K562 (cell line): ENCODE data around the gene RNF17. TPM values are rescaled to one million over a fixed set of nuclear protein-coding genes. Genes with fewer than 3 reads are reported as not detected.

ENCODE experiments used
- BRF1 ChIP-seq: IDR thresholded peaks from 3 replicates; pipeline ENCODE4 v1.6.1; 2011; ENCODE audit warnings: borderline replicate concordance, mild to moderate bottlenecking; ENCODE audit not compliant: insufficient read length; ENCODE audit errors: extremely low read depth
- CREB5 ChIP-seq: fragments of 250-450 bp; sonication (Bioruptor Pico); IDR thresholded peaks from 2 replicates; pipeline ENCODE4 v1.5.0; 2020; ENCODE audit warnings: mild to moderate bottlenecking
- E2F4 ChIP-seq: sonication (generic); formaldehyde crosslinking; IDR thresholded peaks from 2 replicates; pipeline ENCODE4 v1.8.0; 2022; ENCODE audit warnings: mild to moderate bottlenecking, low read depth, missing genetic modification reagents
- ESRRA ChIP-seq: fragments of 450-650 bp; IDR thresholded peaks from 2 replicates; pipeline ENCODE4 v1.6.1; 2014; ENCODE audit warnings: low read depth, mild to moderate bottlenecking, moderate library complexity, borderline replicate concordance
- HDAC6 ChIP-seq: IDR thresholded peaks from 2 replicates; pipeline ENCODE4 v1.6.1; 2012; ENCODE audit warnings: low read depth, mild to moderate bottlenecking, control low read depth, inconsistent platforms, low read length, moderate library complexity
- NCOR1 ChIP-seq: fragments of 450-650 bp; IDR thresholded peaks from 2 replicates; pipeline ENCODE4 v1.6.1; 2016; ENCODE audit warnings: mild to moderate bottlenecking, moderate library complexity
- NR2C1 ChIP-seq, 2 experiments: fragments of 450-650 bp; IDR thresholded peaks; 2 replicates each; pipeline ENCODE4 v1.6.1; 2017; ENCODE audit warnings: mild to moderate bottlenecking in 2 of 2, antibody characterized with exemption in 1 of 2, inconsistent platforms in 1 of 2, missing compliant biosample characterization in 1 of 2, missing genetic modification characterization in 1 of 2
- POLR2B ChIP-seq: fragments of 450-650 bp; IDR thresholded peaks from 2 replicates; pipeline ENCODE4 v1.6.1; 2018; ENCODE audit warnings: low read depth; ENCODE audit not compliant: partially characterized antibody
- PRMT5 ChIP-seq: sonication (generic); formaldehyde crosslinking; IDR thresholded peaks from 2 replicates; pipeline ENCODE4 v1.5.0; 2020; ENCODE audit warnings: missing genetic modification reagents
- RBM14 ChIP-seq: fragments of 200-400 bp; formaldehyde crosslinking; IDR thresholded peaks from 2 replicates; pipeline ENCODE4 v1.6.1; 2018; ENCODE audit warnings: low read depth, mild to moderate bottlenecking, low read length, moderate library complexity, borderline replicate concordance; ENCODE audit not compliant: insufficient read depth
- ZNF24 ChIP-seq: fragments of 450-650 bp; IDR thresholded peaks from 2 replicates; pipeline ENCODE4 v1.6.1; 2016
- ZNF347 ChIP-seq: fragments of 450-650 bp; formaldehyde crosslinking; IDR thresholded peaks from 2 replicates; pipeline ENCODE4 v1.4.0; 2020; ENCODE audit warnings: low read depth, mild to moderate bottlenecking, moderate library complexity
- polyA plus RNA-seq, 8 experiments: library from polyadenylated mRNA; depleted of rRNA in 4 of 8; stranded (reverse) in 5 of 8; unstranded in 3 of 8; fragments of >200 nt; fragmentation: Nextera tagmentation in 2 of 8; fragmentation: Illumina TruSeq in 1 of 8; extraction: Ambion mirVana in 2 of 8; extraction: Trizol in 1 of 8; gene quantifications; 2 replicates each; pipeline versions ENCODE4 v1.2.1 to v1.2.3, GENCODE V29; 2011 to 2014; ENCODE audit warnings: inconsistent platforms in 1 of 8, missing spikeins in 1 of 8
- total RNA-seq, 7 experiments: library from RNA; depleted of rRNA in 6 of 7; stranded (reverse); fragments of >200 nt in 6 of 7; fragmentation: Illumina TruSeq in 2 of 7; extraction: Trizol in 2 of 7; gene quantifications; 2 replicates each; pipeline versions ENCODE4 v1.2.1 to v1.2.3, GENCODE V29; 2011 to 2021; ENCODE audit warnings: low replicate concordance in 1 of 7
- TF ChIP-seq, protein P1 (sequence below): fragments of 250-450 bp; sonication (Bioruptor Pico); IDR thresholded peaks from 2 replicates; pipeline ENCODE4 v1.4.0; 2020; ENCODE audit warnings: borderline replicate concordance
- TF ChIP-seq, protein P2 (sequence below): sonication (generic); formaldehyde crosslinking; IDR thresholded peaks from 2 replicates; pipeline ENCODE4 v1.8.0; 2023; ENCODE audit warnings: missing genetic modification reagents, mild to moderate bottlenecking, borderline replicate concordance

RNF17 gene
- total and polyA plus RNA-seq, 9 of the 15 experiments (the other 6 are each of a cell fraction or from before 2014, with no cell fraction given), result 0.11 to 0.90 (median 0.58) TPM

GRCh38 chr13:24922745-24923591, 159.0 kb downstream of the RNF17 start (continued):
- TF ChIP-seq RBM14 (no peak), NCOR1 (no peak), HDAC6 (no peak), BRF1 (no peak), ESRRA (peak; percentile 22; the same call in 1 of the 2 replicates), PRMT5 (no peak), NR2C1 (IDR thresholded peaks at IDR 0.05) (no peak), NR2C1 (tag; IDR thresholded peaks at IDR 0.05) (peak; percentile 26; the same call in 1 of the 2 replicates), CREB5 (no peak), ZNF347 (CRISPR knock-in tag) (no peak), E2F4 (CRISPR knock-in tag) (peak; percentile 87; the same call in 1 of the 2 replicates), POLR2B (peak; percentile 89), ZNF24 (peak; percentile 13; the same call in 1 of the 2 replicates)
- TF ChIP-seq, protein P1, sequence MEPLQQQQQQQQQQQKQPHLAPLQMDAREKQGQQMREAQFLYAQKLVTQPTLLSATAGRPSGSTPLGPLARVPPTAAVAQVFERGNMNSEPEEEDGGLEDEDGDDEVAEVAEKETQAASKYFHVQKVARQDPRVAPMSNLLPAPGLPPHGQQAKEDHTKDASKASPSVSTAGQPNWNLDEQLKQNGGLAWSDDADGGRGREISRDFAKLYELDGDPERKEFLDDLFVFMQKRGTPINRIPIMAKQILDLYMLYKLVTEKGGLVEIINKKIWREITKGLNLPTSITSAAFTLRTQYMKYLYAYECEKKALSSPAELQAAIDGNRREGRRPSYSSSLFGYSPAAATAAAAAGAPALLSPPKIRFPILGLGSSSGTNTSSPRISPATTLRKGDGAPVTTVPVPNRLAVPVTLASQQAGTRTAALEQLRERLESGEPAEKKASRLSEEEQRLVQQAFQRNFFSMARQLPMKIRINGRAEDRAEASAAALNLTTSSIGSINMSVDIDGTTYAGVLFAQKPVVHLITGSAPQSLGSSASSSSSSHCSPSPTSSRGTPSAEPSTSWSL (CRISPR knock-in tag), result no peak
- TF ChIP-seq, protein P2, sequence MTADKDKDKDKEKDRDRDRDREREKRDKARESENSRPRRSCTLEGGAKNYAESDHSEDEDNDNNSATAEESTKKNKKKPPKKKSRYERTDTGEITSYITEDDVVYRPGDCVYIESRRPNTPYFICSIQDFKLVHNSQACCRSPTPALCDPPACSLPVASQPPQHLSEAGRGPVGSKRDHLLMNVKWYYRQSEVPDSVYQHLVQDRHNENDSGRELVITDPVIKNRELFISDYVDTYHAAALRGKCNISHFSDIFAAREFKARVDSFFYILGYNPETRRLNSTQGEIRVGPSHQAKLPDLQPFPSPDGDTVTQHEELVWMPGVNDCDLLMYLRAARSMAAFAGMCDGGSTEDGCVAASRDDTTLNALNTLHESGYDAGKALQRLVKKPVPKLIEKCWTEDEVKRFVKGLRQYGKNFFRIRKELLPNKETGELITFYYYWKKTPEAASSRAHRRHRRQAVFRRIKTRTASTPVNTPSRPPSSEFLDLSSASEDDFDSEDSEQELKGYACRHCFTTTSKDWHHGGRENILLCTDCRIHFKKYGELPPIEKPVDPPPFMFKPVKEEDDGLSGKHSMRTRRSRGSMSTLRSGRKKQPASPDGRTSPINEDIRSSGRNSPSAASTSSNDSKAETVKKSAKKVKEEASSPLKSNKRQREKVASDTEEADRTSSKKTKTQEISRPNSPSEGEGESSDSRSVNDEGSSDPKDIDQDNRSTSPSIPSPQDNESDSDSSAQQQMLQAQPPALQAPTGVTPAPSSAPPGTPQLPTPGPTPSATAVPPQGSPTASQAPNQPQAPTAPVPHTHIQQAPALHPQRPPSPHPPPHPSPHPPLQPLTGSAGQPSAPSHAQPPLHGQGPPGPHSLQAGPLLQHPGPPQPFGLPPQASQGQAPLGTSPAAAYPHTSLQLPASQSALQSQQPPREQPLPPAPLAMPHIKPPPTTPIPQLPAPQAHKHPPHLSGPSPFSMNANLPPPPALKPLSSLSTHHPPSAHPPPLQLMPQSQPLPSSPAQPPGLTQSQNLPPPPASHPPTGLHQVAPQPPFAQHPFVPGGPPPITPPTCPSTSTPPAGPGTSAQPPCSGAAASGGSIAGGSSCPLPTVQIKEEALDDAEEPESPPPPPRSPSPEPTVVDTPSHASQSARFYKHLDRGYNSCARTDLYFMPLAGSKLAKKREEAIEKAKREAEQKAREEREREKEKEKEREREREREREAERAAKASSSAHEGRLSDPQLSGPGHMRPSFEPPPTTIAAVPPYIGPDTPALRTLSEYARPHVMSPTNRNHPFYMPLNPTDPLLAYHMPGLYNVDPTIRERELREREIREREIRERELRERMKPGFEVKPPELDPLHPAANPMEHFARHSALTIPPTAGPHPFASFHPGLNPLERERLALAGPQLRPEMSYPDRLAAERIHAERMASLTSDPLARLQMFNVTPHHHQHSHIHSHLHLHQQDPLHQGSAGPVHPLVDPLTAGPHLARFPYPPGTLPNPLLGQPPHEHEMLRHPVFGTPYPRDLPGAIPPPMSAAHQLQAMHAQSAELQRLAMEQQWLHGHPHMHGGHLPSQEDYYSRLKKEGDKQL (CRISPR knock-in tag), result no peak
